Activated naive CD4-positive, alpha-beta T cell treated with anti-CD3 and anti-CD28 coated beads, Interleukin-2, amount 50 U/mL, for 72 hours (primary cell): ENCODE results near the gene ANTKMT. TPM values are rescaled to one million over a fixed set of nuclear protein-coding genes. Genes with fewer than 3 reads are reported as not detected.

Experiments used
- ATAC-seq, 2 donors: fragments of 150-1000 bp; cut with Tn5 transposase; 2 replicates each; pipeline ENCODE4 v1.10.0; 2021; ENCODE audit warnings: mild to moderate bottlenecking in 2 of 2, moderate library complexity in 2 of 2
- DNase-seq, 2 donors: peaks; one replicate each; pipeline ENCODE4 v3.0.0; 2021 to 2022; ENCODE audit warnings: low spot score in 2 of 2
- H3K27ac Mint-ChIP-seq, 2 donors: one replicate each; pipeline ENCODE4 v1.8.0; 2022; ENCODE audit warnings: mild to moderate bottlenecking in 2 of 2, mixed read lengths in 2 of 2
- H3K36me3 Mint-ChIP-seq, 2 donors: one replicate each; pipeline ENCODE4 v1.8.0; 2022; ENCODE audit warnings: mixed read lengths in 2 of 2
- H3K9me3 Mint-ChIP-seq, 2 donors: one replicate each; pipeline ENCODE4 v1.8.0; 2022; ENCODE audit warnings: mixed read lengths in 2 of 2
- total RNA-seq, 2 donors: library from RNA; stranded (reverse); gene quantifications; one replicate each; pipeline ENCODE4 v1.2.3, GENCODE V29; 2022

The ANTKMT gene
- total RNA-seq, 2 donors from 2014 or later = 17.6 to 22.6 TPM

DNA sequence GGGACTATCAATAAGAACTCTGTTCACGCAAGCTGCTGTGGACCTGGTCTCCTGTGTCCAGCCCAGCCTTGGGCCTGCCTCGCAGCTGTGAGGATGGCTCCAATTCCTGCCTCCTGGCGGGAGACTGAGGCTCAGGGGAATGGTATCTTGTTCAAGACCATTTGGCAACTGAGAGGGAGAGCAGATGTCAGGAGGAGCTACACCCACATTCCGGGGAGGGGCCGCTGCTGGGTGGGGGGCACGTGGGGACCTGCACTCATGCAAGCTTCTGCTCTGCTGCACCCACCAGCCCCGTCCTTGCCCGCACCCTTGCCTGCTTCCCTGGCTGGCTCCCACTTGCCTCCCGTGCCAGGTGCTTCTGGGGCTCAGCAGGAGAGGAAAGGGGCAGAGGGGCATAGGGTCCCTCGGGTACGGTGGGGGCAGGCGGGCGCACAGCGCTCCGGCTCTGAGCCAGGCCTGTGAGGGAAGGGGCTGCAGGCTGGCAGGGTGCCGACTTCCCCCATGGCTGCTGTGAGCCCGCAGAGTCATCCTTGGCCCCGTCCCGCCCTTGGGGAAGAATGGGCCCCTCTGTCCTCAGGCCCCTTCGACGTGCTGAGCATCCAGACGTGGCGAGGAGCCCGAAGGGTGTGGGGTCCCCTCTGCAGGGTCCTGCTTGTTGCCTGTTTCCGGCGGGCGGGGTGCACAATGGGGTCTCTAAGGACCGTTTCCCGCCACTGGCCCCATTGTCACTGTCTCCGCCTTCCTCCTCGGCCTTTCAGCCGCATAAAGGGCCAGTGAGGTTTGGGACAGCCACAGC lies 3.3 kb upstream of the ANTKMT start:
- no peak for DNase-seq
- Mint-ChIP-seq H3K36me3 (no peaks in the 10 kb centered on the region), H3K27ac (no peak overlapping the region), H3K9me3 (no peaks in the 10 kb centered on the region)
- ATAC-seq = no peak

DNA sequence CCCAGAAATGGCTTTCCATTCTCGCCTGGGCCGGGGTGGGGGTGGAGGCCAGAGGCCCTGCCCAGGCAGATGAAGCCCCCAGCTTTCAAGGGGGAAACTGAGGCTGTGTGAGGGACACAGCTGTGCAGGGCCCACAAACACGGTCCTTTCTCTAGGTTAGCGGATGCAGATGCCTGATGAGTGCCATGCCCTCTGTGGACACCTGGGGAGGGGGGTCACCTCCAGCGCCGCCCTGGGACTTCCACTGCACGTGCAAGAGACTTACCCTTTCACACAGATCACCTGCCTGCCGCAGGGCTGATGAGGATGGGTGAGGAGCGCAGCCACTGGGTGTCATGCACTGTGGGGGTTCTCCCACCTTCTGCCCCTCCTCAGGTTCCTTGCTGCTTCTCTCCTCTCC lies 2.6 kb upstream of the ANTKMT start:
- no peak for DNase-seq
- H3K9me3 Mint-ChIP-seq = no peaks in the 10 kb centered on the region
- no peak overlapping the region for H3K27ac Mint-ChIP-seq
- ATAC-seq = no peak
- H3K36me3 Mint-ChIP-seq = no peaks in the 10 kb centered on the region

DNA sequence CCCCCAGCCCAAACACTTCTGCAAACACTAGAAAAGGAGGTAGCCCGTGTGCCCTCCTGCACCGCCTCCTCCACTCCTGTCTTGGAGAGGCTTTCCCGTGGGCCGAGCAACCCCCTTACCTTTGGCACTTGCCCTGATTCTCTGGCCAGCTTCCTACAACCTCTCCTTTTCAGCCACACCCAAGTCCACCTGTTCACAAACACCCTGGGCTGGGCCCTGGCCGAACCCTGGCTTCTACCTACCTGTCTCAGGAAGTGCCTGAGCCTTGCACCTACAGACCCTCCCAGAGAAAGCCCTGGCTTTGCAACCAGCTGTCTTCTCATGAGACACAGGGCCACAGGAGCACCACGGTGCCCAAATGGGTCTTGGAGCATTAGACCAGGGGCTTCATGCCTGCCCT lies 2.0 kb upstream of the ANTKMT start:
- Mint-ChIP-seq H3K36me3 (no peaks in the 10 kb centered on the region), H3K27ac (peak overlapping the region in 1 of 2 donors; percentile 38), H3K9me3 (no peaks in the 10 kb centered on the region)
- DNase-seq = no peak
- ATAC-seq = no peak

DNA sequence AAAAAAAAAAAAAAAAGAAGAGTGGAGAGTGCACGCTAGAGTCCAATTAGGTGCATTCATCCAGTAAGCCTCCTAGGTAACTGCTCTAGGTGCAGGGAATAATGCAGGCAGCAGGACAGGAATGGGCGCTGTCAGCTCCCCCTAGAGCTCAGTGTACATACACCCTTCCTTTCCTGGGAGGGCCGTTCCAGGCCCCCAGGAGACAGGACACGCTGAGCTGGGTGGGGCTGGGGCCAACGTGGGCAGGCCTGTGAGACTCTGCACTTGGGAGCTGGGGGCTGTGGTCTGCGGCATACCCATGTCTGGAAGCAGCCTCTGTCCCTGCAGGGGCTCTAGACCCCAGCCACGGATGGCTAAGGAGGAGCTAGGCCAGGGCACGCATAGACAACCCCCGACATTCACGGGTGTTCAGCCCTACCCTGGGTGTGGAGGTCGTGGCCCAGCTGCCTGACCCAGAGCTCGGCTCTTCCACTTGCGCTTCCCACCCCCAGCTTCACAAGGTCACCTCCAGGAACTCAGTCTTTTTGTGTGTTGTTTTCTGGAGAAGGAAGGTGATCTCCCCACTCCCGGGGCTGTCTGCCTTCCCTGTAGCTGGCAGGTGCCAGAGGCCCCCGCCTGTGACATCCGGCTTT lies 1.0 kb upstream of the ANTKMT start:
- Mint-ChIP-seq H3K36me3 (no peaks in the 10 kb centered on the region), H3K27ac (peak overlapping the region; percentile 75 to 78), H3K9me3 (no peaks in the 10 kb centered on the region)
- DNase-seq (no peak), ATAC-seq (peak; percentile 7 to 10)

DNA sequence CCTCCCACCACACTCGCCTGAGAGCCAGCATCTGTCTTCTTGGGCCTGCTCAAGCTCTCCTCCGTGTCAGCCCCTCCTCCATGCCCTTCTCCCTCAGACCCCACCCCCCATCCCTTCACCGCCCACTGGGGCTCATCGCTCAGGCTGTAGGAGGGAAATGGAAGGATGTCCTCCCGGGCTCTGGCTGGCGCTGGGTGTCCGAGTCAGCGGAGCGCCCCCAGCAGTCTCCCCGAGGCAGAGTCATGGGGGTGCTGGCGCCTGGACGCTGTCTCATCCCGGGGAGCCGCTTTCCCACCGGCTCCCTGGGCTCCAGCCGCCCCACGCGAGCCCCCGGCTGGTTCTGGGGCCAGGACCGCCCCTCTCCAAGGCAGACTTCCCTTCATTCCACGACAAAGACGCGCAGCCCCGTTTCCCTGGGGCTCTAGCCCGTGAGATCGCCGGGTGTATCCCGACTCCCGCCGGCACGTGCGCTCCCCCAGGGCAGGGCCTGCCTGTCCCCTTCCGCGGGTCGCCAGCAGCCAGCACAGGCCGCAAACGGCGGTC lies 428 bp upstream of the ANTKMT start:
- ATAC-seq = peak; percentile 54 to 62
- DNase-seq = peak in 1 of 2 donors; percentile 54
- no peaks in the 10 kb centered on the region for H3K9me3 Mint-ChIP-seq
- no peaks in the 10 kb centered on the region for H3K36me3 Mint-ChIP-seq
- peak overlapping the region; percentile 75 to 78 for H3K27ac Mint-ChIP-seq

DNA sequence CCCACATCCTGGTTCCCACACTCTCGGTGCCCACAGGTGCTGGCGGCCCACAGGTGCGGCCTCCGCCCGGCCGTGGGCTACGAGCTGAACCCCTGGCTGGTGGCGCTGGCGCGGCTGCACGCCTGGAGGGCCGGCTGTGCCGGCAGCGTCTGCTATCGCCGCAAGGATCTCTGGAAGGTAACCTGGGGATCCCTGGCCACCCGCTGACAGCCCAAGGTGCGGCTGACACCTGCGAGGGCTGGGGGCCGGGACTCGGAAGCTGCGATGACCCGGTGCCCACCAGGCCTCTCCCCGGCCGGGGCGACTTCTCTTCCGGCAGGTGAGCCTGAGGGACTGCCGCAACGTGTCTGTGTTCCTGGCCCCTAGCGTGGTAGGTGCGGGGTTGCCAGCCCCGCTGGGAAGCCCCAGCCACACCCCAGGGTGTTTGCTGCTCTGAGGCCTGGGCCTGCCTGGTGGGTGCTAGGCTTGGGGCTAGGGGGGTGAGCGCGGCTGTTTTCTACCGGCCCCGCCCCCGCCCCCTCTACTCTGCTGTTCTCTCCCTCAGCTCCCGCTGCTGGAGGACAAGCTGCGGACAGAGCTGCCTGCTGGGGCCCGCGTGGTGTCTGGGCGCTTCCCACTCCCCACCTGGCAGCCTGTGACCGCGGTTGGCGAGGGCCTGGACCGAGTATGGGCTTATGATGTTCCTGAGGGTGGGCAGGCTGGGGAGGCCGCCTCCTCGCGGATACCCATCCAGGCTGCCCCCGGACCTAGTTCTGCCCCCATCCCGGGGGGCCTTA lies 1.0 kb downstream of the ANTKMT start:
- peak in 1 of 2 donors; percentile 1 for ATAC-seq
- Mint-ChIP-seq H3K27ac (no peak overlapping the region), H3K9me3 (no peaks in the 10 kb centered on the region), H3K36me3 (no peaks in the 10 kb centered on the region)
- no peak for DNase-seq

DNA sequence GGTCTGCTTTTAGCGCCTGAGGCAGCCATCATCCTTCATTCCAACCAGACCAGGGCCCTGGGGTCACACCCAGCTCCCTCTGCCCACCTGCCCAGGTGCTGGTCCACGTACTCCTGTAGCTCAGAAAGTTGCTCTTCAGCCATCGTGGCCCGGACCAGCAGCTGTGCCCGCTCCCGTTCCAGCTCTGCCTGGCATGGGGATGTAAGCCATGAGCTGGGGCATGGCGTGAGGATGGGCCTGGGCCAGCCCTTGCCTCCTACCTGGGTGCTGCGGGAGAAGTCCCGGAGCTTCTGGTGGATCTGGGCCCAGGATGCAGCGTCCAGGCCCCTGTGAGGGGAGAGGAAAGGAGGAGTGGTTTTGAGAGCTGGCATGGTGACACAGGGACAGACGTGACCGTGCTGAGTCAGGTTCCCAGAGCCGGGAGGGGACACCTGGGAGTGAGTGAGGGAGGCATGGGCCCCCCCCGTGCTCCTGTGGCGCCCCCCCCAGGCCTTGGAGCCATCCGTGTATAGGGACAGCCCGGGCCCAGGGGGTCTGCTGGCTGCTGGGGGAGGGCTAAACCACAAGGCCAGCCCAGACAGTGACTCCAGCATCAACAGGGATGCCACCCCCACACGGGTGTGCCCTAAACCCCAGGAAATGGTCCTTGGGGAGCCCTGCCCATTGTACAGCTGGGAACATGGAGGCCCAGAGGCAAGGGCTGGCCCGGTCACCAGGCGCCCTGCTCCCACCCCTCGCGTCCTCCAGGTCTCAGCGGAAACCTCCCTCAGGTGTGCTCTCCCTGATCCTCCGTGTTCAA lies 2.1 kb downstream of the ANTKMT start:
- ATAC-seq (no peak), DNase-seq (no peak)
- no peaks in the 10 kb centered on the region for H3K9me3 Mint-ChIP-seq
- no peak overlapping the region for H3K27ac Mint-ChIP-seq
- no peaks in the 10 kb centered on the region for H3K36me3 Mint-ChIP-seq

DNA sequence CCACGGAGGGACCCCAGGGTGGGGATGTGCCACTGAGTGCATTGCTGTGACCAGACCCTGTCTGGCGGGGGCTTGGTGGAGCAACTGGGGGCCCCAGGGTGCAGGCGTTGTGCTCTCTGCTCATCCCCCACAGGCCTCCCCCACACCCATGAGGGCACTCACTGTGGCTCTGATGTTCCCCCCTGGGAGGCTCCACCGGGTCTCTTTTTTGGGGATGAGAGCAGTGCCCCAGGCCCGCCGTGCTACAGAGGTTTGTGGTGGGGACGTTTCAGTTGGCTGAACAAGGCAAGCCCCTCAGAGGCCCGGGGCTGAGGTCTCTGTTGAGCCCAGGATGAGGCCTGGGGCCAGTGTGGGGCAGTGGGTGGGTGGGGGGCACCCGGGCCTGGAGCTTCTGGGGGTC lies 2.7 kb downstream of the ANTKMT start:
- DNase-seq (no peak), ATAC-seq (no peak)
- H3K36me3 Mint-ChIP-seq = no peaks in the 10 kb centered on the region
- H3K9me3 Mint-ChIP-seq = no peaks in the 10 kb centered on the region
- H3K27ac Mint-ChIP-seq = no peak overlapping the region

DNA sequence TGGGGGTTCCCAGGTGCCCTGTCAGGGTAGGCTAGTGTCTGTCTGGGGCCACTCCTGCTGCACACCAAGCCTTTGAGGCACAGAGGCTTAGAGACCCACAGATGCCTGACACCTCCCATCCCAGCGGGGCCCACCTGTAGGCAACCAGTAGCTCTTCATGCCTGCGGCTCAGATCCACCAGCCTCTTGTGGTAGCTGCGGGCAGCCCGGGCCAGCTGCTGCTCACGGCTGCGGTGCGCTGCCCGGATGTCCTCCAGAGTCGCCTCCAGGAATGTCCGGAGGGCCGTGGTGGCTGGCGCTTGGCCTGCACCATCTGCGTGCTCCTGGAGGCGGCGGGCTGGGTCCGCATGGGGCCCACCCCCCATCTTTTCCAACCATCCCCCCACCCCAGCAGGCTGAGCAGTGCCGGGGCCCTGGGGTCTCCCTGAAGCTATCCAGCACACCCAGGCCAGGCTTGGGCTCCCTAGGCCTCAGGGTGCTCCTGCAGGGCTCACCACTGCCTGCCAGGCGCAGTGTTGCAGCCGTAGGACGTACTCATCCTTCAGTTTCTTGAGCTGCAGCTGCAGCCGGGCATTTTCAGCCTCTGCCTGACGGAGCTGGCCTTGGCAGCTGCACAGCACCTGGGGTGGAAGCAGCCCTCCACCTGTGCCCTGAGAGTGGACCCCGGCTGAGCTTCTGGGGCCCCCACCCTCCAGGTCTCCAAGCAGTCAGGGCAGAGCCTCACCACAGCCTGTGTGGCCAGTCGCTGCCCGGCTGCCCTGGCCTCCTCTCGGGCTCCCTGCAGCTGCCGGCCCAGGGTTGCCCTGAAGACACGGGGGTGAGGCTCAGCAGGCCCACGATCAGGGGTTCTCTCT lies 3.5 kb downstream of the ANTKMT start:
- H3K36me3 Mint-ChIP-seq = no peaks in the 10 kb centered on the region
- H3K27ac Mint-ChIP-seq = no peak overlapping the region
- DNase-seq (no peak), ATAC-seq (no peak)
- H3K9me3 Mint-ChIP-seq = no peaks in the 10 kb centered on the region

DNA sequence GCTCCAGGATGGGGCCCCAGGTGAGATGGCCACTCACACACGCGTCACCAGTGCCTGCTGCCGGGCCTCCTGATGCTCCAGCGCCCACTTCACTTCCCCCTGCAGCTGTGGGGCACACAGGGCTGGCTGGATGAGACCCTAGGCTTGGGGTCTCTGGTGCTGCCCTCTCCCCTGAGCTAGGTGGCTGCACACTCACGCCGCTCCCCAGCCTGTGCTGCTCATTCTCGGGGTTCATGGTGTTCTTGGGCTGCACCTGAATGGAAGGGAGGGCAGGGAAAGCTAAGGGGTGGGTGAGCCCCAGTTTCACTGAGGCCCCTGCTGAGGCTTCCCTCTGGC lies 4.1 kb downstream of the ANTKMT start:
- no peaks in the 10 kb centered on the region for H3K36me3 Mint-ChIP-seq
- H3K9me3 Mint-ChIP-seq = no peaks in the 10 kb centered on the region
- ATAC-seq (no peak), DNase-seq (no peak)
- no peak overlapping the region for H3K27ac Mint-ChIP-seq

DNA sequence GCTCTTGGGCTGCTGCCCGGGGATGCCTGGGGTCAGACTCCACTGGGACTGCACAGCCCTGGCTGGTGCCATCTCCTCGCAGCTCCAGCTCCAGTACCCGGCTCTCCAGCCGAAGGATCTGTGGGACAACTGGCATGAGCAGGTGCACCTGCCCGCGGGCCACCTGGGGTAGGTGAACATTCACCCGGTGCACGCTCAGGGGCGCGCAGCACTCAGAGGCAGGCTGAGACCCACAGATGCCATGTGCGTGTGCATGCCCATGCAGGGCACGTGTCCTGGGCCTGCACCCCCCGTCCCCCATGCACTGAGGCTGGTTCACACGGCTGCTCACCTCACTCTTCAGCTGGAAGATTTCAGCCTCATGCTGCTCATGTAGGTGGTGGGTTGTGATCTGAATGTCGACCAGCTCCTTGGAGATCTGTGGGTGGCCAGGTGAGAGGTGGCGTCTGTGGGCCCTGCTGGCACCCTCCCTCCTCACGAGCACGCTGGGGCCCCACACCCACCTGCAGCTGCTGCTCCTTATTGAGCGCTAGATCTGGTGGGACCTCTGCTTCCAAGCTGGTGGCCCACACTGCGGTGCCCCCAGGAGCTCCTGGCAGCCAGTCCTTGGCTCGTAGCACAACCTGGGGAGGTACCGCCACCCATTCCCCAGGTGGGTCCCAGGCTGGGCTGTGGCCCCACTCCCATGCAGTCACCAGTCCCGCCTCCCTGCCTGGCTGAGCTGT lies 4.7 kb downstream of the ANTKMT start:
- ATAC-seq (no peak), DNase-seq (no peak)
- Mint-ChIP-seq H3K36me3 (no peaks in the 10 kb centered on the region), H3K27ac (no peak overlapping the region), H3K9me3 (no peaks in the 10 kb centered on the region)

DNA sequence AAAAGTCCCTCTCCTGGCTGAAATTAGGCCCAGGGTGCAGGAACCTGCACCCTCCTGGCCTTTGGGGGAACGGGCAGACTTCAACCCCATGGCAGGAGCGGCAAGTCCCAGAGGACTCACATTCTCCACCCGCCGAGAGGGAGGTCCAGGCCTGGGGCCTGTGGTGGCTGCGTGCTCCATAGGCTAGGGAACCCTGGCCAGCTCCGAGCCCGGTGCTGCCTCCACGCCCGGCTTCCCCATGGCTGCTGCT lies 5.2 kb downstream of the ANTKMT start:
- no peaks in the 10 kb centered on the region for H3K9me3 Mint-ChIP-seq
- H3K27ac Mint-ChIP-seq = peak overlapping the region in 1 of 2 donors; percentile 49
- DNase-seq (no peak), ATAC-seq (no peak)
- H3K36me3 Mint-ChIP-seq = no peaks in the 10 kb centered on the region

DNA sequence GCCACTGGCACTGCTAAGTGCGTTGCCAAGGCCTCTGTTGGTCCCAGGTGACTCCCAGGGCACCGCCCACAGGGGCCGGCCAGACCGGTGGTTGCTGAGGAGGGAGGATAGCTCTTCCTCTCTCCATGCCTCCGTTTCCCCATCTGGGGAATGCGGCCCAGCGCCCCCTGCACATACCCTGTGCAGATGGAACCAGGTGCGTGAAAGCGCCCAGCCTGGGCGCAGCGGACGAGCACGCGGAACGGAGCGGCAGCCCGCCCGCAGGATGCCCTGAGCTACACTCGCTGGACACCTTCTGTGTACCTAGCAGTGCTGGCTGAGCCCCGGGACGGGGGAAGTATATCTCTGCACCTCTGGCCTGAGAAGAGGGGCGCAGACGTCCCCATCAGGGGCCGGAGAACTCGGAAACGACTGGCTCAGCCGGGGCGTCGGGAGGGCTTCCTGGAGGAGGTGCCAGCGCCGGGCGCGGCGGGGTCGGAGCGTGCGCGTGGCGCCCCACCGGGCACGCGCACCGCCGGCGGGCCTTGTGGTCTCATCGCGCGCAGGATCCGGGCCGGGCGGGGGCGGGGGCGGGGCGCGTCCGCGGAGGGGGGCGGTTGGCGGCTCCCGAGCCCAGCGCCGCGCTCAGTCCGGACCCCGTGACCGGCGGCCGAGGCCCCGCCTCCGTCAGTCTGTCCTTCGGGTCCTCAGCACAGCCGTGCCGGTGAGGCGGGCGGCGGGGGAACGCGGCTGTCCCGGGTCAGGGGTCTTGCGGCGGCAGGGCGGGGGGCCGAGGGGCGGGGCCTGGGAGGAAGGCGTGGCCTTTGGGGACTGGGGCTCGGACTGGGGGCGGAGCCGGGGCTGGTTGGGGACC lies 5.7 kb downstream of the ANTKMT start, which contains the start of the genes CCDC78 and HAGHL:
CCDC78 (minus strand) TSS at position 6 of the 853 bp plus-strand sequence. CDS start 76 bp downstream, outside the sequence.
HAGHL (plus strand) TSS at position 669 of the 853 bp plus-strand sequence. CDS start 404 bp downstream, outside the sequence.
- ATAC-seq = peak; percentile 30 to 45
- H3K36me3 Mint-ChIP-seq = no peaks in the 10 kb centered on the region
- H3K27ac Mint-ChIP-seq = peak within 1 kb of the TSS in 1 of 2 donors; percentile 49
- no peaks in the 10 kb centered on the region for H3K9me3 Mint-ChIP-seq
- no peak for DNase-seq

DNA sequence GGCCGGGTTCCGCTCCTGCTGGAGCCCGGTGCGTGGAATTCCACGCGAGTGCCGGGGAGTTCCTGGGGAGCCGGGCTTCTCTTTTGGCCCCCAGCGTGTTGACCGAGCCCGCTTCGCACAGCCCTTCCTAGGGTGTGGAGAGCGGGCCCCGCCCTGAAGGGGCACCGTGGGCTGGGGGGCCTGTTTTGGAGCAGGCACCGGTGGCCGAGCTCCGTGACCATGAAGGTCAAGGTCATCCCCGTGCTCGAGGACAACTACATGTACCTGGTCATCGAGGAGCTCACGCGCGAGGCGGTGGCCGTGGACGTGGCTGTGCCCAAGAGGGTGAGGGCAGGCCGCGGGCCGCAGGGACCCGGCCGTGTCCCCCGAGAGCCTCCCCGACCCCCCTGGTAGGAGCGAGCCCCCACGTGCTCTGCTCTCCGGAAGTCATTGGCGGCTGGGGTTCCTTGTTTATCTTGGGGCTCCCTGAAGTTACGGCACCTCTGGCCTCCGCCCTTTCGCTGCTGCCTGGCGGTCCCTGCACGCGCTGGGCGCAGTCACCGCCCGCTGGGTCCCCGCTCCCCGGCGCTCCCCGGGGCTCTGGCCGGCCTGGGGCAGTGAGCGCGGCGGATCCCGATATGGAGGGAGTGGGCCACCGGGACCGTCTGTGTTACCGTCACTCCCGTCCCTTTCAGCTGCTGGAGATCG lies 6.5 kb downstream of the ANTKMT start:
- Mint-ChIP-seq H3K27ac (no peak overlapping the region), H3K36me3 (no peaks in the 10 kb centered on the region), H3K9me3 (no peaks in the 10 kb centered on the region)
- peak; percentile 22 to 24 for ATAC-seq
- DNase-seq = no peak
